ENCODE results near the gene DLEC1. TPM values are rescaled to one million over a fixed set of nuclear protein-coding genes. Genes with fewer than 3 reads are reported as not detected.
A peak's percentile ranks its signal among the peaks of the same experiment; 100 is the strongest.

The DLEC1 gene
- total and polyA plus RNA-seq, 2 donors from 2014 or later = 0.52 to 3.3 TPM

DNA sequence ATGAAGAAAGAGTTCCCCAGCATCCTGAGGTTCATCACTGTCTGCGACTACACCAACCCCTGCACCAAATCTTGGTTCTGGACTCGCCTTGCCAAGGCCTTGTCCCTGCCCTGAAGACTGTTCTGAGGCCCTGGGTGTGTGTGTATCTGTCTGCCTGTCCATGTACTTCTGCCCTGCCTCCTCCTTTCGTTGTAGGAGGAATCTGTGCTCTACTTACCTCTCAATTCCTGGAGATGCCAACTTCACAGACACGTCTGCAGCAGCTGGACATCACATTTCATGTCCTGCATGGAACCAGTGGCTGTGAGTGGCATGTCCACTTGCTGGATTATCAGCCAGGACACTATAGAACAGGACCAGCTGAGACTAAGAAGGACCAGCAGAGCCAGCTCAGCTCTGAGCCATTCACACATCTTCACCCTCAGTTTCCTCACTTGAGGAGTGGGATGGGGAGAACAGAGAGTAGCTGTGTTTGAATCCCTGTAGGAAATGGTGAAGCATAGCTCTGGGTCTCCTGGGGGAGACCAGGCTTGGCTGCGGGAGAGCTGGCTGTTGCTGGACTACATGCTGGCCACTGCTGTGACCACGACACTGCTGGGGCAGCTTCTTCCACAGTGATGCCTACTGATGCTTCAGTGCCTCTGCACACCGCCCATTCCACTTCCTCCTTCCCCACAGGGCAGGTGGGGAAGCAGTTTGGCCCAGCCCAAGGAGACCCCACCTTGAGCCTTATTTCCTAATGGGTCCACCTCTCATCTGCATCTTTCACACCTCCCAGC is 102.4 kb downstream of the DLEC1 start:
- Histone ChIP-seq H3K4me3 (ENCODE audit: low read length in 3 of 3) (no peak overlapping the region), H3K27ac (ENCODE audit: low read depth in 2 of 2, low read length in 2 of 2) (no peak overlapping the region), H3K27me3 (ENCODE audit: control insufficient read depth, insufficient read depth, low read length) (no peaks in the 10 kb centered on the region), H3K9me3 (ENCODE audit: control insufficient read depth in 2 of 3, insufficient read depth in 1 of 3, low read length in 3 of 3) (no peaks in the 10 kb centered on the region), H3K9ac (ENCODE audit: low read length in 3 of 3) (no peak overlapping the region), H3K4me1 (ENCODE audit: control insufficient read depth in 2 of 3, insufficient read depth in 2 of 3, low read depth in 1 of 3, low read length in 3 of 3) (peaks cover 0 to 21% (median 13%) of the 10 kb centered on the region in 3 donors), H3K36me3 (ENCODE audit: control insufficient read depth in 2 of 3, insufficient read depth in 3 of 3, low read length in 3 of 3) (peaks cover 2 to 10% (median 9%) of the 10 kb centered on the region in 3 donors)
- TF ChIP-seq, protein P1, sequence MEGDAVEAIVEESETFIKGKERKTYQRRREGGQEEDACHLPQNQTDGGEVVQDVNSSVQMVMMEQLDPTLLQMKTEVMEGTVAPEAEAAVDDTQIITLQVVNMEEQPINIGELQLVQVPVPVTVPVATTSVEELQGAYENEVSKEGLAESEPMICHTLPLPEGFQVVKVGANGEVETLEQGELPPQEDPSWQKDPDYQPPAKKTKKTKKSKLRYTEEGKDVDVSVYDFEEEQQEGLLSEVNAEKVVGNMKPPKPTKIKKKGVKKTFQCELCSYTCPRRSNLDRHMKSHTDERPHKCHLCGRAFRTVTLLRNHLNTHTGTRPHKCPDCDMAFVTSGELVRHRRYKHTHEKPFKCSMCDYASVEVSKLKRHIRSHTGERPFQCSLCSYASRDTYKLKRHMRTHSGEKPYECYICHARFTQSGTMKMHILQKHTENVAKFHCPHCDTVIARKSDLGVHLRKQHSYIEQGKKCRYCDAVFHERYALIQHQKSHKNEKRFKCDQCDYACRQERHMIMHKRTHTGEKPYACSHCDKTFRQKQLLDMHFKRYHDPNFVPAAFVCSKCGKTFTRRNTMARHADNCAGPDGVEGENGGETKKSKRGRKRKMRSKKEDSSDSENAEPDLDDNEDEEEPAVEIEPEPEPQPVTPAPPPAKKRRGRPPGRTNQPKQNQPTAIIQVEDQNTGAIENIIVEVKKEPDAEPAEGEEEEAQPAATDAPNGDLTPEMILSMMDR (IDR thresholded peaks at IDR 0.05; ENCODE audit: borderline replicate concordance, extremely low read depth, insufficient read depth) = no peak
- no peak for FAIRE-seq
- DNase-seq = peak in 1 of 5 donors; percentile 4
- intact Hi-C loops (cut with DNase I) = no loop called here

DNA sequence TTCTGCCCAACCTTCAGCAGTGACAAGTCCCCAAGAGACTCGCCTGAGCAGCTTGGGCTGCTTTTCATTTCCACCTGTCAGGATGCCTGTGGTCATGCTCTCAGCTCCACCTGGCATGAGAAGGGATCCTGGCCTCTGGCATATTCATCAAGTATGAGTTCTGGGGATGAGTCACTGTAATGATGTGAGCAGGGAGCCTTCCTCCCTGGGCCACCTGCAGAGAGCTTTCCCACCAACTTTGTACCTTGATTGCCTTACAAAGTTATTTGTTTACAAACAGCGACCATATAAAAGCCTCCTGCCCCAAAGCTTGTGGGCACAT is 102.9 kb downstream of the DLEC1 start:
- no peaks in the 10 kb centered on the region for H3K27me3 ChIP-seq (ENCODE audit: control insufficient read depth, insufficient read depth, low read length)
- H3K9me3 ChIP-seq (ENCODE audit: control insufficient read depth in 2 of 3, insufficient read depth in 1 of 3, low read length in 3 of 3) = no peaks in the 10 kb centered on the region
- peaks cover 0 to 21% (median 13%) of the 10 kb centered on the region in 3 donors for H3K4me1 ChIP-seq (ENCODE audit: control insufficient read depth in 2 of 3, insufficient read depth in 2 of 3, low read depth in 1 of 3, low read length in 3 of 3)
- no peak overlapping the region for H3K4me3 ChIP-seq (ENCODE audit: low read length in 3 of 3)
- peaks cover 2 to 10% (median 9%) of the 10 kb centered on the region in 3 donors for H3K36me3 ChIP-seq (ENCODE audit: control insufficient read depth in 2 of 3, insufficient read depth in 3 of 3, low read length in 3 of 3)
- FAIRE-seq (no peak), DNase-seq (no peak)
- intact Hi-C loops (cut with DNase I) = no loop called here
- no peak overlapping the region for H3K27ac ChIP-seq (ENCODE audit: low read depth in 2 of 2, low read length in 2 of 2)
- H3K9ac ChIP-seq (ENCODE audit: low read length in 3 of 3) = no peak overlapping the region
- TF ChIP-seq, protein P1 (IDR thresholded peaks at IDR 0.05; ENCODE audit: borderline replicate concordance, extremely low read depth, insufficient read depth) = no peak

DNA sequence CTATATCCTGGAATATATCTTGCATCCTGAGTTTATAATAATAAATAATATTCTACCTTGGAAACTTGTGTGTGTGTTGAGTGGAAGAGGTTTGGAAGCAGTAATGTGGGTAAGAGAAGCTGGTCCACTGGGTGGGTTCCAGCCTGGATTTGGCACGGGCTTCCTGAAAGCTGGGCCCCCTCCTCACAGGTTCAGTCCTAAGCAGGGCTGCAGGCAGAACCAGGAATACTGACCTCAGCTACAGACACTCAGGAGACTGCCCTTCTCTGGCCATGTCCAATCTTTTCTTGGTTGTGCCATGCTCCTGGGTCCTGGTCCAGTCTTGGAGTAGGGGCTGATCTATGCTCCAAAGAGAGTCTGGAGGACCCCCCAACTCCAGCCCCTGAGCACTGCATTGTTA is 104.0 kb downstream of the DLEC1 start:
- Histone ChIP-seq H3K4me3 (ENCODE audit: low read length in 3 of 3) (no peak overlapping the region), H3K9ac (ENCODE audit: low read length in 3 of 3) (no peak overlapping the region), H3K9me3 (ENCODE audit: control insufficient read depth in 2 of 3, insufficient read depth in 1 of 3, low read length in 3 of 3) (no peaks in the 10 kb centered on the region), H3K27me3 (ENCODE audit: control insufficient read depth, insufficient read depth, low read length) (no peaks in the 10 kb centered on the region), H3K27ac (ENCODE audit: low read depth in 2 of 2, low read length in 2 of 2) (no peak overlapping the region), H3K36me3 (ENCODE audit: control insufficient read depth in 2 of 3, insufficient read depth in 3 of 3, low read length in 3 of 3) (peaks cover 2 to 10% (median 9%) of the 10 kb centered on the region in 3 donors), H3K4me1 (ENCODE audit: control insufficient read depth in 2 of 3, insufficient read depth in 2 of 3, low read depth in 1 of 3, low read length in 3 of 3) (peaks cover 0 to 17% (median 9%) of the 10 kb centered on the region in 3 donors)
- TF ChIP-seq, protein P1 (IDR thresholded peaks at IDR 0.05; ENCODE audit: borderline replicate concordance, extremely low read depth, insufficient read depth) = no peak
- intact Hi-C loops (cut with DNase I) = no loop called here
- DNase-seq (no peak), FAIRE-seq (no peak)

Data from kidney (tissue), 14 donors.